ENCODE data around the gene EFCAB6.

EFCAB6 gene

DNA sequence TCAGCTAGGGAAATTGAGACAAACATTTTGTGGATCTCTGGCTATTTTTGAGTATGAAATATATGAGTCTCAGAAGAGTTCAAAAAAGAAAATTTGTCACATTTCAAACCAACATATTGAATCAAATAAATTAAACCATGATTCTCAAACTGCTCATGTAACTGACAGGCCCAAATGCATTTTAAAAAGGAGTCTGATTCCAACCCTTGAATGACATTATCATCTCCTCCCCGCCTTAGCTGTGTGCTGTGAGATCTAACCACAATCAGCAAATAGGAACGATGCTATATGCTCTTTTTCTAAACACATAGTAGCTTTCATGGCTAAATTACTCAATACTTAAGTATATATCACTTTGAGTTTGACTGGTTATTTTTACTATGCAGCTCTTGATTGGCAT is 57.1 kb downstream of the EFCAB6 start:
- peaks cover 2% of the 10 kb centered on the region; the same call in 1 of the 2 replicates for H3K27me3 ChIP-seq (ENCODE audit: control insufficient read depth, low read length)
- H3K4me2 ChIP-seq (ENCODE audit: low read length), result no peak overlapping the region
- no peaks in the 10 kb centered on the region for H3F3A ChIP-seq (ENCODE audit: control insufficient read depth, insufficient read depth)
- H3K79me2 ChIP-seq (ENCODE audit: control insufficient read depth, low read length), result no peaks in the 10 kb centered on the region
- no peaks in the 10 kb centered on the region for H4K20me1 ChIP-seq (ENCODE audit: control insufficient read depth, insufficient read depth, low read depth, low read length)
- H3K36me3 ChIP-seq (ENCODE audit: control insufficient read depth, low read length), result no peaks in the 10 kb centered on the region
- TF ChIP-seq, protein P1, sequence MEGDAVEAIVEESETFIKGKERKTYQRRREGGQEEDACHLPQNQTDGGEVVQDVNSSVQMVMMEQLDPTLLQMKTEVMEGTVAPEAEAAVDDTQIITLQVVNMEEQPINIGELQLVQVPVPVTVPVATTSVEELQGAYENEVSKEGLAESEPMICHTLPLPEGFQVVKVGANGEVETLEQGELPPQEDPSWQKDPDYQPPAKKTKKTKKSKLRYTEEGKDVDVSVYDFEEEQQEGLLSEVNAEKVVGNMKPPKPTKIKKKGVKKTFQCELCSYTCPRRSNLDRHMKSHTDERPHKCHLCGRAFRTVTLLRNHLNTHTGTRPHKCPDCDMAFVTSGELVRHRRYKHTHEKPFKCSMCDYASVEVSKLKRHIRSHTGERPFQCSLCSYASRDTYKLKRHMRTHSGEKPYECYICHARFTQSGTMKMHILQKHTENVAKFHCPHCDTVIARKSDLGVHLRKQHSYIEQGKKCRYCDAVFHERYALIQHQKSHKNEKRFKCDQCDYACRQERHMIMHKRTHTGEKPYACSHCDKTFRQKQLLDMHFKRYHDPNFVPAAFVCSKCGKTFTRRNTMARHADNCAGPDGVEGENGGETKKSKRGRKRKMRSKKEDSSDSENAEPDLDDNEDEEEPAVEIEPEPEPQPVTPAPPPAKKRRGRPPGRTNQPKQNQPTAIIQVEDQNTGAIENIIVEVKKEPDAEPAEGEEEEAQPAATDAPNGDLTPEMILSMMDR (IDR thresholded peaks at IDR 0.05; ENCODE audit: low read depth, low read length, poor library complexity, severe bottlenecking), result no peak
- no peak for TF ChIP-seq EZH2phosphoT487 (IDR thresholded peaks at IDR 0.05; ENCODE audit: borderline replicate concordance, low read length)
- H3K9me2 ChIP-seq (replicated peaks; ENCODE audit: control insufficient read depth, low read length), result no peaks in the 10 kb centered on the region
- H3K4me3 ChIP-seq (ENCODE audit: low read length), result no peak overlapping the region
- H3K27ac ChIP-seq (ENCODE audit: low read depth, low read length), result no peak overlapping the region
- H3K4me1 ChIP-seq (ENCODE audit: control insufficient read depth, low read length), result no peaks in the 10 kb centered on the region
- H3K9me3 ChIP-seq (ENCODE audit: control insufficient read depth, insufficient read depth, low read length), result no peaks in the 10 kb centered on the region

DNA sequence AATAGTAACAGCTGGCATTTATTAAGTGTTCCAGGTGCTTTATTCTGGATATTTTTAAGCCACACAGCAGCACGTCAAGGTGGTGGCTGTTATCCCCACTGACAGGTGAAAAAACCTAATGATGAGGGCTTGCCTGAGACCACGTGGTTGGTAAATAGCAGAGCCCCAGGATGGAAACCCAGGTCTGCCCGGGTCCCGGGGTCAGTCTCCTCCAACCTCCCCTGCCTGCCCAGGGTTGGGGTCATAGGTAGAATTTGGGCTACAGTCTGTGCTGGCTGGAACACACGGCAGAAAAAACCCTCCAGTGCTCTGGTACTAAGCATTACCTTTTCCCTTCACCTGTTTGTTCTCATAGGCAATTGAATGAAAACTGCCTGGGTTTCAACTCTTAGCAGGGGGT is 57.9 kb downstream of the EFCAB6 start:
- Histone ChIP-seq H3K27ac (ENCODE audit: low read depth, low read length) (no peak overlapping the region), H3K27me3 (ENCODE audit: control insufficient read depth, low read length) (peaks cover 2% of the 10 kb centered on the region; the same call in 1 of the 2 replicates), H3K4me3 (ENCODE audit: low read length) (no peak overlapping the region), H3K4me1 (ENCODE audit: control insufficient read depth, low read length) (no peaks in the 10 kb centered on the region), H3F3A (ENCODE audit: control insufficient read depth, insufficient read depth) (no peaks in the 10 kb centered on the region), H3K36me3 (ENCODE audit: control insufficient read depth, low read length) (no peaks in the 10 kb centered on the region), H3K9me3 (ENCODE audit: control insufficient read depth, insufficient read depth, low read length) (no peaks in the 10 kb centered on the region), H3K79me2 (ENCODE audit: control insufficient read depth, low read length) (no peaks in the 10 kb centered on the region), H3K9me2 (replicated peaks; ENCODE audit: control insufficient read depth, low read length) (no peaks in the 10 kb centered on the region), H3K4me2 (ENCODE audit: low read length) (no peak overlapping the region), H4K20me1 (ENCODE audit: control insufficient read depth, insufficient read depth, low read depth, low read length) (no peaks in the 10 kb centered on the region)
- no peak for TF ChIP-seq EZH2phosphoT487 (IDR thresholded peaks at IDR 0.05; ENCODE audit: borderline replicate concordance, low read length)
- TF ChIP-seq, protein P1 (IDR thresholded peaks at IDR 0.05; ENCODE audit: low read depth, low read length, poor library complexity, severe bottlenecking), result no peak

DNA sequence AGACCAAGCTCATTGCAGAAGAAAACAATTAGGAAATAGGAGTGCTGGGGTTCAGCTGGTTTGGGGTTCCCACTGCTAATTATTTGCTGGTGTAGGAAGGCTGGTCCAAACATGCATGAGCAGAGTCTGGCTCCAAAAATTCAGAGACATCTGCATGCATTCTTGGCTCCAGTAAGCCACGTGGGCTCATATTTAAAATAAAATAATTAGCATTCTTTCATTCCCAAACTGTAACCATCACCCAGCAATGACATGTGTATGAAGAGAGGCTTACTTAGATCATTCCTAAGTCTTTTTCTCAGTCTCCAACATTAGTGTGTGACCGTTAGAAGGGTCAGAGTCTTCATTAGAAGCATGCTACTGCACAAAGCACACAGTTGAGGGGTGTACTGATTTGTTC is 58.4 kb downstream of the EFCAB6 start:
- H3F3A ChIP-seq (ENCODE audit: control insufficient read depth, insufficient read depth), result no peaks in the 10 kb centered on the region
- no peak overlapping the region for H3K27ac ChIP-seq (ENCODE audit: low read depth, low read length)
- H3K36me3 ChIP-seq (ENCODE audit: control insufficient read depth, low read length), result no peaks in the 10 kb centered on the region
- peaks cover 2% of the 10 kb centered on the region; the same call in 1 of the 2 replicates for H3K27me3 ChIP-seq (ENCODE audit: control insufficient read depth, low read length)
- no peaks in the 10 kb centered on the region for H3K4me1 ChIP-seq (ENCODE audit: control insufficient read depth, low read length)
- no peak overlapping the region for H3K4me2 ChIP-seq (ENCODE audit: low read length)
- TF ChIP-seq, protein P1 (IDR thresholded peaks at IDR 0.05; ENCODE audit: low read depth, low read length, poor library complexity, severe bottlenecking), result no peak
- no peak for TF ChIP-seq EZH2phosphoT487 (IDR thresholded peaks at IDR 0.05; ENCODE audit: borderline replicate concordance, low read length)
- no peaks in the 10 kb centered on the region for H3K9me3 ChIP-seq (ENCODE audit: control insufficient read depth, insufficient read depth, low read length)
- no peak overlapping the region for H3K4me3 ChIP-seq (ENCODE audit: low read length)
- H3K9me2 ChIP-seq (replicated peaks; ENCODE audit: control insufficient read depth, low read length), result no peaks in the 10 kb centered on the region
- no peaks in the 10 kb centered on the region for H3K79me2 ChIP-seq (ENCODE audit: control insufficient read depth, low read length)
- no peaks in the 10 kb centered on the region for H4K20me1 ChIP-seq (ENCODE audit: control insufficient read depth, insufficient read depth, low read depth, low read length)

Data from DOHH2 (cell line).